ENCODE results near the gene TSPOAP1.
A peak's percentile ranks its signal among the peaks of the same experiment; 100 is the strongest.

Gene TSPOAP1

GRCh38 chr17:58362368-58363014, 33.9 kb upstream of the TSPOAP1 start:
- DNase-seq (ENCODE audit: extremely low read depth in 1 of 2, low read depth in 1 of 2) = no peak

GRCh38 chr17:58360296-58361063, 31.9 kb upstream of the TSPOAP1 start:
- DNase-seq (ENCODE audit: extremely low read depth in 1 of 2, low read depth in 1 of 2) = no peak

- DNase-seq (ENCODE audit: extremely low read depth in 1 of 2, low read depth in 1 of 2) = no peak
These were observed 30.0 kb upstream of the TSPOAP1 start for GRCh38 chr17:58358408-58359172.

GRCh38 chr17:58357312-58358297, 29.0 kb upstream of the TSPOAP1 start:
- DNase-seq (ENCODE audit: extremely low read depth in 1 of 2, low read depth in 1 of 2) = no peak

GRCh38 chr17:58356231-58356630, 27.6 kb upstream of the TSPOAP1 start:
- DNase-seq (ENCODE audit: extremely low read depth in 1 of 2, low read depth in 1 of 2) = no peak

- DNase-seq (ENCODE audit: extremely low read depth in 1 of 2, low read depth in 1 of 2) = no peak
These were observed 26.1 kb upstream of the TSPOAP1 start for GRCh38 chr17:58354541-58355216.

- no peak for DNase-seq (ENCODE audit: extremely low read depth in 1 of 2, low read depth in 1 of 2)
These were observed 24.8 kb upstream of the TSPOAP1 start for GRCh38 chr17:58353389-58353825.

- no peak for DNase-seq (ENCODE audit: extremely low read depth in 1 of 2, low read depth in 1 of 2)
These were observed 24.2 kb upstream of the TSPOAP1 start for GRCh38 chr17:58352596-58353388.

GRCh38 chr17:58351831-58352595, 23.4 kb upstream of the TSPOAP1 start, which contains the start of gene SUPT4H1:
Gene SUPT4H1 (minus strand): TSS chr17:58352201. CDS start chr17:58352135, 66 bp downstream.
- DNase-seq (ENCODE audit: extremely low read depth in 1 of 2, low read depth in 1 of 2) = peak; percentile 84

GRCh38 chr17:58351182-58351581, 22.6 kb upstream of the TSPOAP1 start:
- no peak for DNase-seq (ENCODE audit: extremely low read depth in 1 of 2, low read depth in 1 of 2)

GRCh38 chr17:58348038-58348437, 19.4 kb upstream of the TSPOAP1 start:
- DNase-seq (ENCODE audit: extremely low read depth in 1 of 2, low read depth in 1 of 2) = no peak

- DNase-seq (ENCODE audit: extremely low read depth in 1 of 2, low read depth in 1 of 2) = no peak
These were observed 16.9 kb upstream of the TSPOAP1 start for GRCh38 chr17:58345500-58345899.

- peak in 1 of 2 donors; percentile 60 for DNase-seq (ENCODE audit: extremely low read depth in 1 of 2, low read depth in 1 of 2)
These were observed 16.2 kb upstream of the TSPOAP1 start for GRCh38 chr17:58344791-58345157.

- peak; percentile 83 to 94 for DNase-seq (ENCODE audit: extremely low read depth in 1 of 2, low read depth in 1 of 2)
These were observed 15.6 kb upstream of the TSPOAP1 start for GRCh38 chr17:58344047-58344790.

GRCh38 chr17:58343131-58343530, 14.5 kb upstream of the TSPOAP1 start:
- DNase-seq (ENCODE audit: extremely low read depth in 1 of 2, low read depth in 1 of 2) = no peak

GRCh38 chr17:58341861-58342475, 13.4 kb upstream of the TSPOAP1 start:
- DNase-seq (ENCODE audit: extremely low read depth in 1 of 2, low read depth in 1 of 2) = no peak
